Neural cell (in vitro differentiated cells): ENCODE results near the gene FXYD2. TPM values are rescaled to one million over a fixed set of nuclear protein-coding genes. Genes with fewer than 3 reads are reported as not detected.

Experiments used
- H2AFZ ChIP-seq: fragments of 200-600, 300-800 bp; sonication (generic), shearing (Covaris generic); 2 replicates; pipeline ENCODE4 v1.6.0; 2014; ENCODE audit warnings: low read depth, mild to moderate bottlenecking, antibody characterized with exemption, low read length, moderate library complexity
- H3F3A ChIP-seq: fragments of 200-600 bp; shearing (Covaris generic); 2 replicates; pipeline ENCODE4 v1.6.1; 2016; ENCODE audit warnings: mild to moderate bottlenecking, moderate library complexity, mixed read lengths, antibody characterized with exemption, low read length; ENCODE audit not compliant: insufficient read depth, poor library complexity, severe bottlenecking
- H3K27ac ChIP-seq: fragments of 200-600, 300-800 bp; sonication (generic), shearing (Covaris generic); 2 replicates; pipeline ENCODE4 v1.5.1; 2014; ENCODE audit warnings: mild to moderate bottlenecking, low read length, moderate library complexity
- H3K27me3 ChIP-seq: fragments of 300-800, 200-600 bp; sonication (generic), shearing (Covaris generic); 2 replicates; pipeline ENCODE4 v1.6.0; 2014; ENCODE audit warnings: mild to moderate bottlenecking, low read depth, low read length, moderate library complexity; ENCODE audit not compliant: insufficient read depth
- H3K36me3 ChIP-seq: fragments of 300-800, 200-600 bp; sonication (generic), shearing (Covaris generic); 2 replicates; pipeline ENCODE4 v1.5.1; 2014; ENCODE audit warnings: mild to moderate bottlenecking, antibody characterized with exemption, low read length, moderate library complexity; ENCODE audit not compliant: insufficient read depth
- H3K4me2 ChIP-seq: fragments of 300-800, 200-600 bp; sonication (generic), shearing (Covaris generic); 2 replicates; pipeline ENCODE4 v1.6.0; 2014; ENCODE audit warnings: mild to moderate bottlenecking, low read length
- H3K4me3 ChIP-seq: fragments of 300-800, 200-600 bp; sonication (generic), shearing (Covaris generic); 2 replicates; pipeline ENCODE4 v1.5.1; 2014; ENCODE audit warnings: mild to moderate bottlenecking, low read length, moderate library complexity
- H3K79me2 ChIP-seq: fragments of 200-600 bp; shearing (Covaris generic); replicated peaks from 2 replicates; pipeline ENCODE4 v1.6.0; 2014; ENCODE audit warnings: mild to moderate bottlenecking, low read length, moderate library complexity; ENCODE audit not compliant: insufficient read depth
- H3K9ac ChIP-seq: fragments of 300-800, 200-600 bp; sonication (generic), shearing (Covaris generic); 2 replicates; pipeline ENCODE4 v1.6.1; 2016; ENCODE audit warnings: mild to moderate bottlenecking, low read length, mixed read lengths
- H3K9me2 ChIP-seq: fragments of 200-600 bp; shearing (Covaris generic); 2 replicates; pipeline ENCODE4 v1.6.1; 2016; ENCODE audit warnings: mild to moderate bottlenecking, low read length, mixed read lengths; ENCODE audit not compliant: insufficient read depth
- H3K9me3 ChIP-seq: fragments of 200-600, 300-800 bp; sonication (generic), shearing (Covaris generic); 2 replicates; pipeline ENCODE4 v1.6.1; 2016; ENCODE audit warnings: mild to moderate bottlenecking, mixed run types, low read length, moderate library complexity, mixed read lengths
- H4K20me1 ChIP-seq: fragments of 200-600 bp; shearing (Covaris generic); 2 replicates; pipeline ENCODE4 v1.6.1; 2016; ENCODE audit warnings: mild to moderate bottlenecking, mixed run types; ENCODE audit not compliant: insufficient read depth
- CTCF ChIP-seq: fragments of 450-650 bp; IDR thresholded peaks from 2 replicates; pipeline ENCODE4 v1.5.1; 2014; ENCODE audit warnings: antibody characterized with exemption, mild to moderate bottlenecking, moderate library complexity; ENCODE audit not compliant: poor library complexity, severe bottlenecking
- EP300 ChIP-seq: fragments of 450-650 bp; conservative IDR thresholded peaks from 2 replicates; pipeline ENCODE4 v1.6.1; 2014; ENCODE audit warnings: antibody characterized with exemption, mild to moderate bottlenecking, moderate library complexity; ENCODE audit not compliant: poor library complexity, severe bottlenecking
- EZH2 ChIP-seq: fragments of 200-600, 300-800 bp; shearing (Covaris generic), sonication (generic); IDR thresholded peaks from 2 replicates; pipeline ENCODE4 v1.6.1; 2014; ENCODE audit warnings: antibody characterized with exemption, low read length, borderline replicate concordance, mild to moderate bottlenecking; ENCODE audit not compliant: insufficient read depth, poor library complexity, severe bottlenecking
- MXI1 ChIP-seq: fragments of 450-650 bp; conservative IDR thresholded peaks from 2 replicates; pipeline ENCODE4 v1.6.1; 2014; ENCODE audit warnings: antibody characterized with exemption, mild to moderate bottlenecking; ENCODE audit not compliant: poor library complexity, severe bottlenecking
- POLR2AphosphoS5 ChIP-seq: IDR thresholded peaks from 2 replicates; pipeline ENCODE4 v1.6.1; 2012
- RAD21 ChIP-seq: fragments of 450-650 bp; conservative IDR thresholded peaks from 2 replicates; pipeline ENCODE4 v1.6.1; 2014; ENCODE audit warnings: antibody characterized with exemption, mild to moderate bottlenecking, moderate library complexity
- REST ChIP-seq: IDR thresholded peaks from 2 replicates; pipeline ENCODE4 v1.6.1; 2012; ENCODE audit warnings: borderline replicate concordance
- SMC3 ChIP-seq: fragments of 450-650 bp; conservative IDR thresholded peaks from 2 replicates; pipeline ENCODE4 v1.6.1; 2014; ENCODE audit warnings: antibody characterized with exemption, mild to moderate bottlenecking, moderate library complexity; ENCODE audit not compliant: poor library complexity
- TAF1 ChIP-seq: IDR thresholded peaks from 2 replicates; pipeline ENCODE4 v1.6.1; 2012; ENCODE audit warnings: low read depth
- polyA plus RNA-seq: library from polyadenylated mRNA; depleted of rRNA; stranded (reverse); fragments of >200 nt; gene quantifications from 2 replicates; pipeline ENCODE4 v1.2.3, GENCODE V29; 2014

Gene FXYD2
- polyA plus RNA-seq, 1 donor from 2014 or later: 4.8 TPM

GRCh38 chr11:117862019-117862725 lies 37.6 kb upstream of the FXYD2 start:
- H3K27ac ChIP-seq: no peak overlapping the region
- peaks cover 15% of the 10 kb centered on the region for H4K20me1 ChIP-seq
- no peak overlapping the region for H3K9ac ChIP-seq
- peaks cover 92% of the 10 kb centered on the region for H3K79me2 ChIP-seq
- H3K27me3 ChIP-seq: no peaks in the 10 kb centered on the region
- no peaks in the 10 kb centered on the region for H3K36me3 ChIP-seq
- H3K4me3 ChIP-seq: no peak overlapping the region
- no peak overlapping the region for H2AFZ ChIP-seq
- no peaks in the 10 kb centered on the region for H3K9me3 ChIP-seq
- no peak overlapping the region for H3K4me2 ChIP-seq
- H3F3A ChIP-seq: no peaks in the 10 kb centered on the region
- TF ChIP-seq RAD21: no peak
- TF ChIP-seq REST: no peak
- TF ChIP-seq EP300: no peak
- no peak for TF ChIP-seq SMC3
- TF ChIP-seq CTCF: no peak
- no peak for TF ChIP-seq EZH2
- no peak for TF ChIP-seq TAF1
- no peak for TF ChIP-seq MXI1
- TF ChIP-seq POLR2AphosphoS5: no peak
- H3K9me2 ChIP-seq: no peaks in the 10 kb centered on the region

- no peaks in the 10 kb centered on the region for H3F3A ChIP-seq
- H4K20me1 ChIP-seq: peaks cover 15% of the 10 kb centered on the region
- H3K9me3 ChIP-seq: no peaks in the 10 kb centered on the region
- no peaks in the 10 kb centered on the region for H3K27me3 ChIP-seq
- no peaks in the 10 kb centered on the region for H3K36me3 ChIP-seq
- TF ChIP-seq SMC3 (no peak), CTCF (no peak), EP300 (no peak), RAD21 (no peak), POLR2AphosphoS5 (no peak), EZH2 (no peak), TAF1 (no peak), REST (no peak), MXI1 (no peak)
- H3K4me2 ChIP-seq: no peak overlapping the region
- peak overlapping the region; percentile 15 for H3K9ac ChIP-seq
- no peak overlapping the region for H3K27ac ChIP-seq
- H3K9me2 ChIP-seq: no peaks in the 10 kb centered on the region
- no peak overlapping the region for H2AFZ ChIP-seq
- H3K79me2 ChIP-seq: peaks cover 85% of the 10 kb centered on the region
- peak overlapping the region; percentile 23 for H3K4me3 ChIP-seq
Measured at GRCh38 chr11:117861151-117862018, 36.8 kb upstream of the FXYD2 start.
